Prostate gland (tissue), 2 donors: ENCODE data around the gene ZNF630. TPM values are rescaled to one million over a fixed set of nuclear protein-coding genes. Genes with fewer than 3 reads are reported as not detected.

ENCODE experiments used
- DNase-seq: peaks from one replicate; pipeline ENCODE4 v3.0.0-alpha.2; 2019; ENCODE audit warnings: low spot score
- H3K27ac ChIP-seq, 2 donors: fragments of 200-600 bp; sonication (generic); 2 replicates each; pipeline ENCODE4 v1.5.1; 2017 to 2019
- H3K27me3 ChIP-seq: fragments of 200-600 bp; sonication (generic); replicated peaks from 2 replicates; pipeline ENCODE4 v1.5.1; 2019; ENCODE audit not compliant: insufficient read depth
- H3K36me3 ChIP-seq, 2 donors: fragments of 200-600 bp; sonication (generic); 1 replicate in 1 of 2; 2 replicates in 1 of 2; pipeline versions ENCODE4 v1.5.1 to v1.8.1; 2017 to 2019
- H3K4me1 ChIP-seq: fragments of 200-600 bp; sonication (generic); replicated peaks from 2 replicates; pipeline ENCODE4 v1.5.1; 2019
- H3K4me3 ChIP-seq, 2 donors: fragments of 200-600 bp; sonication (generic); 2 replicates each; pipeline ENCODE4 v1.5.1; 2017 to 2019
- H3K9me3 ChIP-seq: fragments of 200-600 bp; sonication (generic); 2 replicates; pipeline ENCODE4 v1.5.1; 2017
- POLR2A ChIP-seq: fragments of 450-650 bp; IDR thresholded peaks from one replicate; pipeline ENCODE4 v1.6.1; 2016; ENCODE audit warnings: antibody characterized with exemption, mild to moderate bottlenecking
- POLR2AphosphoS5 ChIP-seq: sonication (generic); formaldehyde crosslinking; IDR thresholded peaks from one replicate; pipeline ENCODE4 v1.6.1; 2017; ENCODE audit warnings: antibody characterized with exemption
- WGBS: methylation state at CpG from one replicate; pipeline ENCODE4 v1.1.5; 2018; 5-methylcytosine and 5-hydroxymethylcytosine counted together
- intact Hi-C: fragments of 100-400 bp; cut with DNase I; formaldehyde crosslinking; loops from one replicate; pipeline ENCODE4 v1.14.2; 2022
- total RNA-seq, 2 donors: library from RNA; depleted of rRNA; stranded (reverse); fragments of >200 nt; gene quantifications; one replicate each; pipeline ENCODE4 v1.1.0, GENCODE V29; 2016
- TF ChIP-seq, protein P1 (sequence below), 4 experiments: fragments of 200-600 bp in 2 of 4; fragments of 450-650 bp in 2 of 4; sonication (generic) in 2 of 4; IDR thresholded peaks; 1 replicate in 3 of 4; 2 replicates in 1 of 4; pipeline ENCODE4 v1.5.1; 2016 to 2019; ENCODE audit warnings: antibody characterized with exemption in 4 of 4, mild to moderate bottlenecking in 2 of 4, moderate library complexity in 2 of 4

ZNF630 gene
- total RNA-seq, 2 donors from 2014 or later = 5.2 to 5.6 TPM

DNA sequence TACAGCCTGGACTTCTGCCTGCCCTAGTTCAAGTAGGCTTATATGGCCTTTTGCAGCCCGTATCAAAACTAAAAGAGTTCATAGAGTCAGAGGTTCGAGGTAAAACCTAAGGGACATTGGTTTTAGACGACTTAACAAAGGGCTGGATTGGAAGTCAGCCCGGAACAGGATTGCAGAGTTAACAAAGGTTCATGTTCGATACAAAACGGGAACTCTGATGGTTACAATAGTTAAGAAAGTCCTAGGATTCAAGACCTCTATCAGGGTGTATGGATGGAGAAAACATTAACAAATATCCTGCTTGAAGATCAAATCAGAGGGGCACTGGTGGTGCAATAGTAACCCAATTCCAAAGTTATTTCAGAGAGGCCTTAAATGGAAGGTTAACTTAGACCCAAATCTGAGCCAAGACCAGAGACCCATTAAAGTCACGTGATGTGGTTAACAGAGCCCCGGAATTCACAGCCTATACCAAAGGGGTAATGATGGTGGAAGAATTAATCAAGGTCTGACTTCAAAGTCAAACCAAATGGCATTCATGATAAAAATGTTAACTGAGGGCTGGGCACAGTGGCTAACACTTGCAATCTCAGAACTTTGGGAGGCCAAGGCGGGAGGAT is 656 bp upstream of the ZNF630 start:
- Histone ChIP-seq H3K36me3 (no peaks in the 10 kb centered on the region), H3K4me1 (no peaks in the 10 kb centered on the region), H3K4me3 (peak overlapping the region; percentile 52 to 54), H3K9me3 (no peaks in the 10 kb centered on the region), H3K27ac (peak overlapping the region; percentile 86 to 90), H3K27me3 (no peaks in the 10 kb centered on the region)
- DNase-seq = no peak
- intact Hi-C loops = no loop called here
- 58% methylated on average over 8 of the region's 9 CpGs for WGBS
- TF ChIP-seq, protein P1, sequence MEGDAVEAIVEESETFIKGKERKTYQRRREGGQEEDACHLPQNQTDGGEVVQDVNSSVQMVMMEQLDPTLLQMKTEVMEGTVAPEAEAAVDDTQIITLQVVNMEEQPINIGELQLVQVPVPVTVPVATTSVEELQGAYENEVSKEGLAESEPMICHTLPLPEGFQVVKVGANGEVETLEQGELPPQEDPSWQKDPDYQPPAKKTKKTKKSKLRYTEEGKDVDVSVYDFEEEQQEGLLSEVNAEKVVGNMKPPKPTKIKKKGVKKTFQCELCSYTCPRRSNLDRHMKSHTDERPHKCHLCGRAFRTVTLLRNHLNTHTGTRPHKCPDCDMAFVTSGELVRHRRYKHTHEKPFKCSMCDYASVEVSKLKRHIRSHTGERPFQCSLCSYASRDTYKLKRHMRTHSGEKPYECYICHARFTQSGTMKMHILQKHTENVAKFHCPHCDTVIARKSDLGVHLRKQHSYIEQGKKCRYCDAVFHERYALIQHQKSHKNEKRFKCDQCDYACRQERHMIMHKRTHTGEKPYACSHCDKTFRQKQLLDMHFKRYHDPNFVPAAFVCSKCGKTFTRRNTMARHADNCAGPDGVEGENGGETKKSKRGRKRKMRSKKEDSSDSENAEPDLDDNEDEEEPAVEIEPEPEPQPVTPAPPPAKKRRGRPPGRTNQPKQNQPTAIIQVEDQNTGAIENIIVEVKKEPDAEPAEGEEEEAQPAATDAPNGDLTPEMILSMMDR (IDR thresholded peaks at IDR 0.05) = no peak
- TF ChIP-seq POLR2A = no peak
- no peak for TF ChIP-seq POLR2AphosphoS5

DNA sequence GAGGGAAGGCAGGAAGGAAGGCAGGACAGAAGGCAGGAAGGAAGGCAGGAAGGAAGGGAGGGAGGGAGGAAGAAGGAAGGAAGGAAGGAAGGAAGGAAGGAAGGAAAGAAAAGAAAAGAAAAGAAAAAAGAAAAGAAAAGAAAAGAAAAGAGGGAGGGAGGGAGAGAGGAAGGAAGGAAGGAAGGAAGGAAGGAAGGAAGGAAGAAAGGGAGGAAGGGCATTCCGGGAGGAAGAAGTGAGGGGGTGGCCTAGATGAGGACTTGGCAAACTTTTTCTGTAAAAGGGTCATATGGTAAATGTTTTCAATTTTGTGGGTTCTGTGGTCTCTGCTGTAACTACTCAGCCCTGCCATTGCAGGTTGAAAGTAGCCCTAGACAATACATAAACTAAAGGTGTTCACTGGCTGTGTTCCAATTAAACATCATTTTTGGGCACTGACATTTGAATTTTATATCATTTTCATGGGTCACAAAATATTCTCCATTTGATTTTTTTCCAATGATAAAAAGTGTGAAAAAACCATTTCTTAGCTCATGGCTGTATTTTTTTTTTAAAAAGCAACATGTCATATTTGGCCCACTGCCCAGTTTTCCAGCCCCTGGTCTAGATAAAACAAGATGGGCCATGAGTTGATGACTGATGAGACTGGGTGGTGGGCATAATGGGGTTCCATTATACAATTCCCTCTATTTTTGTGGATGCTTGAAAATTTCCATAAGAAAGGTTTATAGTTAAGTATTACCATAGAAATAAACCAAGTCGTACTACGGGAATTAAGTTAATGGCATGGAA is 3.1 kb downstream of the ZNF630 start:
- H3K27ac ChIP-seq = no peak overlapping the region
- no peak for DNase-seq
- H3K36me3 ChIP-seq = no peaks in the 10 kb centered on the region
- TF ChIP-seq POLR2A (no peak), POLR2AphosphoS5 (no peak)
- TF ChIP-seq, protein P1 (IDR thresholded peaks at IDR 0.05) = no peak
- H3K27me3 ChIP-seq = no peaks in the 10 kb centered on the region
- H3K4me1 ChIP-seq = no peaks in the 10 kb centered on the region
- intact Hi-C loops = no loop called here
- WGBS = 94% methylated on average over 3 of the region's 3 CpGs
- H3K9me3 ChIP-seq = no peaks in the 10 kb centered on the region
- H3K4me3 ChIP-seq = no peak overlapping the region

GRCh38 chrX:48064261-48064660 is 7.2 kb downstream of the ZNF630 start:
- 68% methylated on average over 4 of the region's 4 CpGs for WGBS

DNA sequence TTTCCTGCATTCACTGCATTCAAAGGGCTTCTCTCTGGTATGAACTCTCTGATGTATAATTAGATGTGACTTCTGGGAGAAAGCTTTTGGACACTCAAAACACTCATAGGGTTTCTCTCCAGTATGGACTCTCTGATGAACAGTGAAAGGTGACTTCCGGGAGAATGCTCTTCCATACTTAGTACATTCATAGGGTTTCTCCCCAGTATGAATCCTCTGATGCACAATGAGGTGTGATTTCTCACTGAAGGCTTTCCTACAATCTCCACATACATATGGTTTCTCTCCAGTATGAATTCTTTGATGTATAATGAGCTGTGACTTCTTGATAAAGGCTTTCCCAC is 12.2 kb downstream of the ZNF630 start:
- Histone ChIP-seq H3K27ac (no peak overlapping the region), H3K4me3 (no peak overlapping the region), H3K9me3 (no peaks in the 10 kb centered on the region), H3K36me3 (no peaks in the 10 kb centered on the region), H3K4me1 (no peaks in the 10 kb centered on the region), H3K27me3 (no peaks in the 10 kb centered on the region)
- intact Hi-C loops = no loop called here
- WGBS = 86% methylated on average over 1 of the region's 1 CpG
- no peak for DNase-seq
- TF ChIP-seq, protein P1 (IDR thresholded peaks at IDR 0.05) = no peak

More at GRCh38 chrX:48064261-48064660, 7.2 kb downstream of the ZNF630 start:
- intact Hi-C loops = no loop called here
- no peaks in the 10 kb centered on the region for H3K36me3 ChIP-seq
- no peak for DNase-seq
- no peaks in the 10 kb centered on the region for H3K9me3 ChIP-seq
- no peaks in the 10 kb centered on the region for H3K4me1 ChIP-seq
- no peak overlapping the region for H3K4me3 ChIP-seq
- H3K27me3 ChIP-seq = no peaks in the 10 kb centered on the region
- H3K27ac ChIP-seq = no peak overlapping the region
- no peak for TF ChIP-seq POLR2AphosphoS5
- TF ChIP-seq, protein P1 (IDR thresholded peaks at IDR 0.05) = no peak
- TF ChIP-seq POLR2A = no peak
